ENCODE measurements around the gene DGLUCY.

The DGLUCY gene

GRCh38 chr14:91167380-91167770, 53.5 kb downstream of the DGLUCY start:
- H3K4me3 ChIP-seq (ENCODE audit: low read depth, low read length), result no peak overlapping the region
- no peak for DNase-seq (ENCODE audit: low read depth)
- no peak for TF ChIP-seq CTCF (IDR thresholded peaks at IDR 0.05; ENCODE audit: low read depth, low read length, missing control alignments)

- H3K4me3 ChIP-seq (ENCODE audit: low read depth, low read length), result no peak overlapping the region
- no peak for DNase-seq (ENCODE audit: low read depth)
- TF ChIP-seq CTCF (IDR thresholded peaks at IDR 0.05; ENCODE audit: low read depth, low read length, missing control alignments), result no peak
These were observed 56.1 kb downstream of the DGLUCY start for GRCh38 chr14:91169951-91170350.

- DNase-seq (ENCODE audit: low read depth), result no peak
- H3K4me3 ChIP-seq (ENCODE audit: low read depth, low read length), result no peak overlapping the region
- TF ChIP-seq CTCF (IDR thresholded peaks at IDR 0.05; ENCODE audit: low read depth, low read length, missing control alignments), result no peak
These were observed 56.7 kb downstream of the DGLUCY start for GRCh38 chr14:91170504-91171121.

- DNase-seq (ENCODE audit: low read depth), result no peak
- no peak overlapping the region for H3K4me3 ChIP-seq (ENCODE audit: low read depth, low read length)
- no peak for TF ChIP-seq CTCF (IDR thresholded peaks at IDR 0.05; ENCODE audit: low read depth, low read length, missing control alignments)
These were observed 57.4 kb downstream of the DGLUCY start for GRCh38 chr14:91171291-91171690.

- no peak overlapping the region for H3K4me3 ChIP-seq (ENCODE audit: low read depth, low read length)
- DNase-seq (ENCODE audit: low read depth), result peak; percentile 43
- TF ChIP-seq CTCF (IDR thresholded peaks at IDR 0.05; ENCODE audit: low read depth, low read length, missing control alignments), result peak; percentile 83
These were observed 59.4 kb downstream of the DGLUCY start for GRCh38 chr14:91173221-91173670.

GRCh38 chr14:91173904-91174303, 60.0 kb downstream of the DGLUCY start:
- DNase-seq (ENCODE audit: low read depth), result no peak
- no peak overlapping the region for H3K4me3 ChIP-seq (ENCODE audit: low read depth, low read length)
- TF ChIP-seq CTCF (IDR thresholded peaks at IDR 0.05; ENCODE audit: low read depth, low read length, missing control alignments), result no peak
